ENCODE results near the gene B4GALT1.

Gene B4GALT1

DNA sequence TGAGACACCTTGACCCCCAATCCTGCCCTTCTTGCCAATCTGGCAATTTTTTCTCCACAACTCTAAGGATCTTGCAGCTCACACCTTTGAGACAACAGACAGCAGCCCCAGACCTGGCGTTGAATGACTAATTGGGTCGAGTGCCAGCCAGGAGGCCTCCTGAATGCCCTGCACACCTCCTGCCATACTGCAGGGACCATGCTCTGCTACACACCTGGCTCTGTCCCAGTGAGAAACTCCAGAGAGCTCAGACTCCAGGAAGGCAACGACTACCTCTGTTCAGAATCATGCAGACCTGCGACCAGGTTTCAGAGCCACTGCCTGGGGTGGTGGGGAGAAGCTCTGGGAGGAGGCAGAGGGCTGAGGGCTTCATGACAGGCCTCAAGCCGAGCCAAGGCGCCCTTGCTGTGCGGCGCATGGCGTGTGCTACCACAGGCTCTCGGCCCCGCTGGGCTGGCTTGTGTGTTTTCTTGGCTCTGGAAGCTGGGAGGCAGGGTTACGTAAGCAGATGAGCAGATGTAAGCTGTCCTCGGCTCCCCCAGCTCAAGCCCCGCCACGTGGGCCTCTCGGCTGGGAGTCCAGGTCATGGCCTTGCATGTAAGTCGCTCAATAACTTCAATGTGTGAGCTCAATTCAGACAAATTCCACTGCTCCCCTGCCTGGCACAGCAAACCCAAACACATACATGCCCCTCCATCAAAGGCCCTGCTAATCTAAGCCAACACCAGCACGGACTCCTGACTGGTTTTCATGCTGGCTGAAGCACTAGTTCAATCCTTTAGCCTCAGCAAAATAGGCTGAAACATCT lies 27.5 kb downstream of the B4GALT1 start:
- DNase-seq (ENCODE audit: low spot score), result no peak

DNA sequence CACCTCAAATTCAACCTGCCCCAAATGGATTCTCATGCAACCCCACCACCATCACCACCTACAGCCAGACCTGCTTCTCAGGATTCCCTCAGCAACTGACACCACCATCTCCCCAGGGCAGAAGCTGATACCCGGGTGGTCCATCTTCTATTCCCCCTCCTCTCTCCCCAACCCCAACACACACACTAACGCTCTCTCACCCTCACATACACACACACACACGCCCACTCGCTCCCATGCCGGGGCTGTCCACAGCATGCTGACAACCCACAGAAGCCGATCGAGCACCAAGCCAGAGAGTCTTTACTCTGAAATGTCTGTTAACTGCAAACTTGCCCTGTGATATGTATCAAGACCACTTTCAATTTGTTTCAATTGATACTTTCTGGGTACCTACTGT lies 28.4 kb downstream of the B4GALT1 start:
- DNase-seq (ENCODE audit: low spot score), result no peak

DNA sequence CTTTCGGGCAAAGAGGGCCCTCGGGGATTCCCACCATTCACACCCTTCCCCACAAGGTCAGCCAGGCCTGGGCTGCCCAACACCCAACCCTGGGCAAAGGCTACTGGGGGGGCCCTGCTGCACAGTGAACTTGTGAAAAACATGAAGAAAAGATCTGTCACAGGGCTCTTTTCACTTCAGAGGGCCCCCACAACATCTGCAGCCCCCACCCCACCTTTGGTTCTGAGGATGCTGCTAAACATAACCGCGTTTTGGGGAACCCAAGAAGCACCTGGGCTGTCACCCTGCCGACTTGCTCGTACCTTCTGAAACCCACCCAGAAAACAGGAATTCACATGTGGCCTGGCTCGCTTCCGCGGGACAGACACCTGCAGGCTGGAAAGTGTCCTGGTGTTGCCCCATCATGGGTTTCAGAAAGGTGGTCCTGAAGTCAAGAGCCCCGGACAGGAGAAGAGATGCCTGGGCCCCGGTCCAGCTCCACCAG lies 29.3 kb downstream of the B4GALT1 start:
- no peak for DNase-seq (ENCODE audit: low spot score)

DNA sequence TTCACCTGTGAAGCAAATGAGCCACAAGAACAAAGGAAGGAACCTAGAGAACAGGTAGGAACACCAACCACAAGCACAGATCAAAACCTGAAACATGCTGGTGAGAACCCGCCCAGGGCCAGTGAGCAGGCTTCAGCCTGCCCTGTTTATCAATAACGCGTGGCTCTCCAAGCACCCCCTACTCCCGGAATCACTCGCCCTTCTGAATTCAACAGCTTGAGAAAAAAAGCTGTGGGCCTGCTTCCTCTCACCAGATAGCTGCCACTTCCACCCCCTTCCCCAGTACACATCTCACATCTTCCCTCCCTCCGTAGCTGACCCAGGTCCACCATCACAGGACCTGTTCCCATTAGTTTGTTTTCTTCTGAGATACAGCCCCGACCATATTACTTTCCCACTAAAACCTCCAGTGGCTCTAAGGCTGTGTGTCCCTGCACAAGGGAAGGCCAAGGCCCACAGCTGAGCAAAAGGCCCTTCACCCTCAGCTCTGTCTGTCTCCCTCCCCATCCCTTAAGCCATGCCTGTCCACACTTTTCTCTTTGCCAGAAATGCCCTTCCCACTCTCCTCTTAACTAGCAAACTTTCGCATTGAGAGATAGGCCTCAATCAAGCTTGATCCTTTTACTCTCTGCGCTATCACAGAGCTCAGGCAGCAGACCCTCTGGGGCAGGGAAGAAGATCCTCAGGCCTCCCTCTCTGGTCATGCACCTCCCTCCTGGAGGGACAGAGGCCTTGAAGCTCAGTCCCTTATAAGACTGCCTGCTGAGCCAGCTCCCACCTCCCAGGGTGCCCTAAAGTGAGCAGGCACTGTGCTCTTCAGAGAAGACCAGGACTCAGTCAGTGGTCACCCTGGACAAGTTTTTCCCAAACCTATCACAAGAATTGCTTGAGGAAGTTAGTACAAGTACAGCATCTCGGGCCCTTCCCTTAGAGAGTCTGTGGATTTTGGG lies 30.1 kb downstream of the B4GALT1 start:
- no peak for DNase-seq (ENCODE audit: low spot score)

DNA sequence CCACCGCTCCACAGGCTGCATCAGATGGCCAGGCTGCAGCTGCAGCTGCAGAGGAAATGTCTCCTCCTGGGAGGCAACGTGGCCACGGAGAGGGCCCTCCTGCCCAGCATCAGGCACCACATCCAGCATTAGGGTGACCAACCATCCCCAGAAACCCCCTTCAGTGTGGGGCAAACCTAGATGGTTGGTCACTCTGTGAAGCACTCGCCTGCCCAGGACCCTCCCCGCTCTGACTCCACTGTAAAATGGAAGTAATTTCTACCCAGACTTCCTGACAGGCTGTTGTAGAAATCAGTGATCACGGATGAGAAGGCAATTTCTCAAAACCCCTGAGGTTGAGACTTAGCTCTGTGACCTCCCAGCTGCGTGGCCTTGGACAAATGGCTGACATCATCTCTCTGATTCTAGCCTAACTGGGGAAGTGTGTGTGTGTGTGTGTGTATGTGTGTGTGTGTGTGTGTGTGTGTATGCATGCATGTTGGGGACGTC lies 31.6 kb downstream of the B4GALT1 start:
- DNase-seq (ENCODE audit: low spot score), result no peak

DNA sequence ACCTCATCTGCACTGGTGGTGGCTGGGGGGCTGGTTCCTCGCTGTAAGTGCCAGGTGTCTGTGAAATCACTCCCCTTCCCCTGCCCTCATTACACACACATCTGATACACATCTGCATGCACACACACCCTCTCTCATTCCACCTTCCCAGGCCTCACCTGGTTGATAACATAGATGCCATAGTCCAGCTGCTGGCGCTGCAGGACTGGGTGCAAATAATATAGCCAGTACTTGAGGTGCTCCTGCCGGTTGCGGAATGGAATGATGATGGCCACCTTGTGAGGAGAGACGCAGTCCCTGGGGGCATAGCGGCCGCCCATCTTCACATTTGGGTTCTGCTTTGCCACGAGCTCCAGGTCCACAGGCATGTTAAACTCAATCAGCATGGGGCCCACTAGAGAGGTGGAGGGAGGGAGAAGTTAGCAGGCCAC lies 32.1 kb downstream of the B4GALT1 start:
- no peak for DNase-seq (ENCODE audit: low spot score)

DNA sequence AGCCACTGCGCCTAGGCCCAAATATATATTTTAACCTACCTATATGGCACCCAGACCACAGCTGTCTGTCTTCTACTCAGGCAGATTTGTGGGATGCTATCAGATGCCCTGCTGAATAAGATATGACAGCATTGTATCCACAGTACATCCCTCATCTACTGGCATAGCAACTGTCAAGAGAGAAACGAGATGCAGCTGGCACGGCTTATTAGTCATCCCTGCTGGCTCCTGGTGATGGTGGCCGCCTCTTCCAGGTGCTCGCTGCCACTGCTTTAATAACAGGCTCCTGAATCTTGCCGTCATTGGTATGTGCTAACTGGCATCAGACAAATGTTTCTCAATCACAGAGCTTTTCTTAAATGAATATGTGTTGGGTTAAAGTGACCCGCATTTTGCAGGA lies 34.0 kb downstream of the B4GALT1 start:
- DNase-seq (ENCODE audit: low spot score), result no peak

DNA sequence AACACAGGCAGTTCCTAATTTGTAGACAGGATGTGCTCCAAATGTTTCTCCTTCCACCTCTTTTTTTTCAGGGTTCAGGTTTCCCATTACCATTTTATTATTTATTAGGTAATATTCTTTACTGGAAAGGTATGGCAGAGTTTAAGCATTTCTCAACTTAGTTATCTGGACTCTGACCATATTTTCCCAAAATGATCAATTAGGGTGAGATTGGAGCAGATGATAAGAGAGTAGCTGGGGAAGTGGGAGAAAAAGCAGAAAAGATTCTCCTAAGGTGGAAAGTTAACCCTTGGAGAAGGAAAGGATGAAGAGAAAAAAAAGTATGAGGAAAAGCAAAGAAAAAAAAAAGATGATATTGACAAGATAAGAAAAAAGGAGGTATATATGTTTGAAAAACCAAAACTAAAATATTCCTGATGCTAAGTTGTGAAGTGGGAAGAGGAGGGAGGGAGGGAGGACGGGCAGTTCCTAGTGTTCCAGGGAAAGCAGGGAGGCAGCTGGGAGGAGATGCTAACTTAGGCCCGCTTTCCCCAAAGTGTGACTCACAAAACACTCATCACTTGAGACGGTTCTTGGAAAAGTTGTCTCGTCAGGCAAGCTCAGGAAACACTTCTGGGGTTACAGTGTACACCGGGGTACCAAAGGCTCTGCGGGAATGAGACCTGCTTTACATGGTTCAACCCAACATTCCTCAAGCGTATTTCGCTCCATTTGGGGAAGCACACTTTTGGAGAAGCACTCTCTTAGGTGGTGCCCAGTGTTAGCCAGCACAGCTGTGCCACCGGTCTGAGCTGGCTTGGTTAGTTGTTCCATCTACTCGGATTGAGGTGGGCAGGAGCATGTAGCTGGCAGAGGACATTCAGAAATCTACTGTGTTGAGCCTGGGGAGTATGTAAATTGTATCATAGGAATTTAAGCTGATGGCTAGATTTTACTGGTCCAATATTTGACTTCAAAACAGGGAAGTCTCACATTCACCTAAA lies 35.1 kb downstream of the B4GALT1 start:
- no peak for DNase-seq (ENCODE audit: low spot score)

DNA sequence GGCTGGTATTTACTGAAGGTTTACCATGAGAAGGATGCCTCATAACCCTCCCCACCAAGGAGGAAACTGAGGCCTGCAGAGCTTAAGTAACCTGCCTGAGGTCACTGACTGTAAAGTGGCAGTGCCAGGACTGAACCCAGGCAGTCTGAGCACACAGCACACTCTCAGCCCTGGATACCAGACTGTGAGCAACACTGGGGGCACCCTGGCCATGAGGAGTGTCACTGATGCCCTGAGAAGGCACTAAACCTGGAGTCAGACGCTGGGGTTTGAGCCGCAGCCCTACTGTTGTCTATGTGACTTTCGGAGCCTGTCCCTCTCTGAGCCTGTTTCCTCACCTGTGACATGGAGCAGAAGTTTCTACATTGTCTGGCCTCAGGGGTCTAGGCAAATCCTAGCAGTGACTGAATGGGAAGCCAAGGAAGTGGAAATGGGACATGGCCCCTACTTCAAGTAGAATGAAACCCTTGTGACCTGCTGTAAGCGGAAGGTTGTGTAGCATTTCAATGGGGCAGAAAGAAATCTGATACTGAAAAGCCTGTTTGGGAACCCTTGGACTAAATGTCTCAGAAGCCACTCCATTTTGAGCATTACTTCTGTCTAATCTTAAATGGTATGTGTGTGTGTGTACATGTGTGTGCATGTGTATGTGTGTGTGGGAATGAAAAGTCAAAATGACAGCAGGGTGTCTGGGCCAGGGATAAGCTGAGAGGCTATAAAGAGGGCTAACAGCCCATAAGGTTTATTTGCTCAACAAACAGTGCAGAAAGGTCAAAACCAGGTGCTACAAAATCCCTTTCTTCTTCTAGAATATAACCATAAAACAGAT lies 36.0 kb downstream of the B4GALT1 start:
- DNase-seq (ENCODE audit: low spot score), result no peak

DNA sequence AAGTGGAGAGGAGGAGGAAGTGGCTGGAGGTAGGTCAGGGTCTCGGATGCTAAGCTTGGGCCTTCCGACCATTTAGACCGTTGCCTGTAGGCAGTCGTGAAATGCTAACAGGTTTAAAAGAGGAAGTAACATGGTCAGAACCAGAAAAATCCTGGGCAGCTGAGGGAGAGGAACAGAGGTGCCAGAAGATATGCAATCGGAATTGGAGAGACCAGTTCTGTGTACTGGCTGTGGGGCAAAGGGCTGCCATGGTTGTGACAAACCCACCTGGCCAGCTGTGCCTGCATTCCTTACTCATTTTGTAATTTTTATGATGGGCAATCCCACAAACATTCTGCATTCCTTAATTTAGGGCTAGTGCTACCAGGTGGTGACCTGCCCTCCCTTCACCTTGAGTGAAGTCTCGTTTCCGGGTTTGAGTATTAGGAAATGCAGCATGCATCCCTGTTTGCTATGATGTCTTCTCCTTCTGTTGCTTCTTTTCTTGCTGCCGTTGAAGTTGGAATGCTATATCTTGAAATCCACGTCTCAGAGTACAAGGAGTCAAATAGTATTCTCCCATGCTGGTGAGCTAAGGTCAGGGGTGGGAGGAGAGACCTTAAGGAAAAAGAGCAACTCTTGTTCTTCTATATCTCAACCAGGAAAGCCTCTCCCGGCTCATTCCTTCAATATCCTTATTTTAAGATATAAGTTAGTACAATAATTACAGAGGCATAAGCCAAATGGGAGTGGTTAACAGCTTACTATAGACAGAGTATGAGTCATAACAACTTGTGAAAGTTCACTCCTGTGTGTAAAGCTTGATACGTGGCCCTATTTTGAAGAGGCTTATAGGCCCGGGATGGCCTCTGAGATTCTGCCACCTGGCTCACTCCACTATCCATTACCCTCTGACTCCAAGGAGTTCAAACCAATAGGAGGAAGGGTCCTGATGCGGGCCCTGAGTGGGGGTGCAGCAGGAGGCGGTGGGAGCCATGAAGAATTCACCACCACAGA lies 37.0 kb downstream of the B4GALT1 start:
- no peak for DNase-seq (ENCODE audit: low spot score)

DNA sequence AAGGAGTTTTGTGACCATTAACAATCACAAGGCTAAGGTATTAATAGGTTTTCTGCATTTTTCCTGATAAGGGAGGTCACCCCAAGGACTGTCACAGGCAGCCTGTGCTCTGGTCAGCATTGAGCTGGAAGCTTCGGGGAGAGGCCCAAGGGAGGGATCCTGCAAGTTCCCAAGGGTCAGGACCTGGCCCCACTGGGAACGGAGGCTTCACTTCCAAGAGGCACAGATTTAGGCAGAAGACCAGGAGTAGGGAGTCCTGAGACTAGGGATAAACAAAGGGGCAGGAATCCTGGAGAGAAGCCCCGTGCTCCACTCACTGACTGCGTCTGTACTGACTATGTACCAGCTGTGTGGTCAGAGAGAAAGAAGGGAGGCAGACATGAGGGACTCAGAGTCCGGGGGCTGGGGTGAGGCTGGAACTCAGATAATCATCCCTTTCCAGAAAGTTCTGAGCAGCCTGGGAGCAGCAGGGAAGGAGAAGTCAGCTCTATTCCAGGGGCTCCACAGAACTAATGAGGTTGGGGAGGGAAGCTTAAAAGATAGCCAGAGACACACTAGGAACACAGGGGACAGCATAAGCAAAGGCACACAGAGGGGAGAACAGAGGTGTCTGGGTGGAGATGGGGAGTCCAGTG lies 37.8 kb downstream of the B4GALT1 start:
- DNase-seq (ENCODE audit: low spot score), result no peak

DNA sequence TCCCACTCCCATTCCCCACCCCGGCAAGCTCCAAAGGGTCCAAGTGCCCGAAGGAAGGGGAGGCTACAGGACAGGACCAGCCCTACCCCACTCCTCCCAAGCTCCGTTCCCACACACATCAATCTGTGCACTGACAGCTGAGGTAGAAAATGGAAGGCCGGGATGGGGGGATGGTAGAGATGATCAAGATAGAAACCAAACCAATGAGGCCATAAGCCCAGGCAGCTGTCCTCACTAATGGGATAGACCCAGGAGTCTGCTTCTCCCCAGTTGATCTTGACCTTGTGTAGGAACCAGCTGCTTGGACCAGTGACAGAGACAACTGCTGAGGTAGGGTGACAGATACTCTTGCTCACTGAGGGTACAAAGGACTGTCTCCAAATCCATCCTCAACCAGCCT lies 38.6 kb downstream of the B4GALT1 start:
- no peak for DNase-seq (ENCODE audit: low spot score)

DNA sequence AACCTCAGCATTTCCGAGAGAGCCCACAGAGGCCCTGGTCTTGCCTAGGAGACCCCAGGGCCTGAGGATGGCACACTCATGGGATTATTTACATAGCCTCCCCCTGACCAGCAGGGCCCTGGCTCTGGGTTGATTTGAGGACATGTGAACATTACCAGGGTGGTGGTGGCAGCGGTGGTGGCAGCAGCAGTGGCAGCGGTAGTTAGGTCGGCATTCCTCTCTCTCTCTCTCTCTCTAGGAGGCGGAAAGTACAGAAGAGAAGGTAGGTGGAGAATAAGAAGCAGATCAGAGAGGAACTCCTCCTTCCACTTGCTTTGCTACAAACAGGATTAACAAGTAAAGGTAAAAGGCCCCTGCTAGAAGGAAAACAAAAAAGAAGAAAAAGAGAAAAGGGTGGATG lies 39.3 kb downstream of the B4GALT1 start:
- DNase-seq (ENCODE audit: low spot score), result no peak

DNA sequence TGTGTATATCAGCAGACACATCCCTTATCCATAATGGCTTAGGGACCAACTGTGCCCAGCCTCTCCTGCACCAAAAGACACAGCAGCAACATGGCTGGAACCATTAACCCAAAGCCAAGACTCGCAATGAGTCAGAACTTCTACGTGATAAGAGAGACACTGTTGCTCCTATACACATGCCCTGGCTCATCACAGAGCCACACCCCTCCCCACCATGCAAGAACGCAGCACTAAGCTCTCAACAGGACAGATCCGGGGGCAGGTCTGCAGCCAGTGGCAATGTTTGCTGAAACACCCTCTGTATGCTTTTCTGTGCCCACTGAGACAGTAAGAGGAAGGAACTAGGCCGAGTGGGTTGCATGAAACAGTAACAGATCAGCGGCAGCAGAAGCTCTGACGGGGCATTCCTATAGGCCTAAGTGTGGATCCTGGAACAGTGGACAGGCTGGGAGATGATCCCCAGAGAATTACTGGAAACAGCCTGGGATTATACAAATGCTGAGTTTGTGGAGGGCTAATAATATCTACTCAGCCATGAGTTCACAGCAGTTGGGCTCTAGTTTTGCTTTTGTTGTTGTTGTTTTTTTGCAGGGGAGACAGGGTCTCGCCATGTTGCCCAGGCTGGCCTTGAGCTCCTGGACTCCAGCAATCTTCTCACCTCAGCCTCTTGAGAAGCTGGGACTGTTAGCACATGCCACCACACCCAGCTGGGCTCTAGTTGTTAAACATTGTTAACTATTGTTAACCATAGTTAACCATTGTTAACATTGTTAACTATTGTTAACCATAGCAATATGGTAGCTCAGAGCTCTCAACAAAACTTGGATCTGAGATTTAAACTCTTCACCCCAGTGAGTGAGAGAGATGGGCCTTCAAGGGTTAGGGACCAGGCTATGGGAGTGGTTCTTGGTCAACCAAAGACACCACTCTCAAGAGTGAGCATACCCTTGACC lies 41.0 kb downstream of the B4GALT1 start:
- peak; percentile 62 for DNase-seq (ENCODE audit: low spot score)

DNA sequence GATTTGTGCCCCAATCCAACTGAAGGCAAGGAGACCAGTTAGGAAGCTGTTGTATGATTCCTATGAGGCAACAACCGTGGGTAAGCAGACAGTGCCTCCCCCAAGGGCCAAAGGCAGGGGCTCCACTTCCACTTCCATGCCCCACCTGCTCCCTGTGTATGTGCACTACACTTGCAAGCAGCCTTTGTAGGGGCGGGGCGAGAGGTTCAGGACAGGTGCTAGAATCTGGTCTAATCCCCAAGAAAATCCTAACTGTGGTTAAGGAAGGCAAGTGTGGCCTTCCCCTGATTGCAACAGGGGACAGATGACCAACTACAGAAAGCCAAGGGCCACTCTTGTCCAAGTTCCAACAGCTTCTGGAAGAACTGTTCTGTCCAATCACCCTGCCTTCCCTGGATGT lies 41.7 kb downstream of the B4GALT1 start:
- DNase-seq (ENCODE audit: low spot score), result no peak

DNA sequence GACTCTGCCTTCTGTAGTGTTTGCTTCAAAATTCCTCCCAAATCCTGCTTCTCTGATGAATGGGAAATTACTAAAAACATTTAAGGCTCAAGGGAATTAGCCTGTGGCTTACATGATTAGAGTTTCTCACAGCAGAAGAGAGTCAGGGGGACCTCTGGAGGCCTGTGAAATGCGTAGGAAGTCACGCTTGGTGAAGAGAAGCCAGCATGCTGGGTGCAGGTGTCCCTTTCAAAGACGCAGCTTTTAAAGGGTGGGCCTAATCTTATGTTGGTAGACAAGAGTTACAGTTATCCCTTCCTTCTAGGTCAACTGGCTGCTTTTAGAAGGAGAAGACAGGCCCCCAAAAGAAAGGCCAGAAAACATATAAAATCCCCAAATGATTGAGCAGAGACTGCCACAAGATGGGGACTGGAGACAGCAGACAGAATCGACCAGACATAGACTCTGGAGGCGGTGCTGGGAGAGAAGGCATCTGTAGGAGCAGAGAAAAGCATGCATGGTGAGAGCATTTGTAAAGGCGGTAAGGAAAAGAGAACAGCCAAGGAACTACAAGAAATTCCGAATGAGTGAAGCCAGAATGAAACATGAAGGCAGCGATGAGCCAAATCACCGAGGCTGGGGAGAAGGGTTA lies 42.3 kb downstream of the B4GALT1 start:
- no peak for DNase-seq (ENCODE audit: low spot score)

DNA sequence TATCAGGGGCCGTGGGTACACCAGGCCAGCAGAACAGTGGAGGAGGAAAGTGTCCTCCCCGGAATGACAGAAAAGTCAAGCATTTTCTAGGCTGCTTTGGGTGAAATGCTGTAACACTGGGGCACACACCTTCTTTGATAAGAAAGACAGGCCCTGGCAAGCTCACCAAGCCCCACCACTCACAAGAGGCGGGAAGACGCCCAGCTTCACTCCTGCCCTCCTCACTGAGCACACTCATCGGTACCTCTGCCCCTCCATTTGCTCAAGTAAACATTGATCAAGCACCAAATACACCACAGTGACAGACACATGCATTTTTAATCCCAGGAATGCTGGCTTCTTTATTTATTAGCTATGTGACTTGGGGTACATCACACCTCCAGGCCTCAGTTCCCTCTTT lies 43.1 kb downstream of the B4GALT1 start:
- no peak for DNase-seq (ENCODE audit: low spot score)
